WTC11 (cell line): ENCODE results near the gene LTA4H.

Source experiments
- CREB1 ChIP-seq: sonication (generic); formaldehyde crosslinking; IDR thresholded peaks from 2 replicates; pipeline ENCODE4 v1.8.0; 2023; ENCODE audit warnings: mild to moderate bottlenecking, missing genetic modification reagents
- ESRRA ChIP-seq: sonication (generic); formaldehyde crosslinking; IDR thresholded peaks from 2 replicates; pipeline ENCODE4 v1.8.1; 2022; ENCODE audit warnings: mild to moderate bottlenecking, missing genetic modification reagents, borderline replicate concordance
- JUN ChIP-seq: sonication (generic); formaldehyde crosslinking; IDR thresholded peaks from 2 replicates; pipeline ENCODE4 v1.8.0; 2023; ENCODE audit warnings: mild to moderate bottlenecking, missing genetic modification reagents
- KAT7 ChIP-seq: sonication (generic); formaldehyde crosslinking; IDR thresholded peaks from 2 replicates; pipeline ENCODE4 v1.8.1; 2023; ENCODE audit warnings: missing genetic modification reagents, mild to moderate bottlenecking, borderline replicate concordance
- SMAD3 ChIP-seq: sonication (generic); formaldehyde crosslinking; IDR thresholded peaks from 2 replicates; pipeline ENCODE4 v1.8.0; 2022; ENCODE audit warnings: missing genetic modification reagents, mild to moderate bottlenecking, borderline replicate concordance
- SP1 ChIP-seq: sonication (generic); formaldehyde crosslinking; conservative IDR thresholded peaks from 2 replicates; pipeline ENCODE4 v1.8.1; 2022; ENCODE audit warnings: missing genetic modification reagents
- ZNF232 ChIP-seq: sonication (generic); formaldehyde crosslinking; IDR thresholded peaks from 2 replicates; pipeline ENCODE4 v1.8.0; 2022; ENCODE audit warnings: mild to moderate bottlenecking, missing genetic modification reagents
- TF ChIP-seq, protein P1 (sequence below): fragments of 200-600 bp; IDR thresholded peaks from 2 replicates; pipeline ENCODE4 v1.8.0; 2022; ENCODE audit warnings: antibody characterized with exemption
- TF ChIP-seq, protein P2 (sequence below): sonication (generic); formaldehyde crosslinking; IDR thresholded peaks from 2 replicates; pipeline ENCODE4 v1.8.1; 2023; ENCODE audit warnings: mild to moderate bottlenecking, moderate library complexity, missing genetic modification reagents
- TF ChIP-seq, protein P3 (sequence below): sonication (generic); formaldehyde crosslinking; IDR thresholded peaks from 2 replicates; pipeline ENCODE4 v1.8.0; 2022; ENCODE audit warnings: mild to moderate bottlenecking, missing genetic modification reagents
- TF ChIP-seq, protein P4 (sequence below): sonication (generic); formaldehyde crosslinking; IDR thresholded peaks from 2 replicates; pipeline ENCODE4 v1.8.0; 2022; ENCODE audit warnings: missing genetic modification reagents
- TF ChIP-seq, protein P5 (sequence below): fragments of 250-450 bp; sonication (Bioruptor Pico); IDR thresholded peaks from 2 replicates; pipeline ENCODE4 v2.1.2; 2022; ENCODE audit warnings: mild to moderate bottlenecking, moderate library complexity

DNA sequence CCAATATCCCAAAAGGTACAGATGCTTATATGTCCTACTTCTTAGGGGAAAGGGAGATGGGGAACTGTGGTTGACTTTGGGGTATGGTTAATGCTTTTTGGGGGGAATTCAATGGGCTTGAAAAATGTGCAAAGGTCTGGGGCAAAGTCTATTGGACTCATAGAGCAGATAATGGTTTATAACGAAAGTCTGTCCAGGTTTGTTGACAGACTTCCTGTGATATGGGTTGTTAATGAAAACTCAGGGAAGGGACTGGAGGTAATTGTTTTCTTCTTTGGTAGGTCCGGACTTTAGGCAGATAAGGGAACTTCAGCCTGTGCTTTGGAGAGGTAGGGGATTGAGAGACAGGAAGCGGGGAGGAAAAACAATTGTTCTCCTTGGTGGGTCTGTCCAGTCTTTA, 46.2 kb upstream of the LTA4H start:
- TF ChIP-seq, protein P1, sequence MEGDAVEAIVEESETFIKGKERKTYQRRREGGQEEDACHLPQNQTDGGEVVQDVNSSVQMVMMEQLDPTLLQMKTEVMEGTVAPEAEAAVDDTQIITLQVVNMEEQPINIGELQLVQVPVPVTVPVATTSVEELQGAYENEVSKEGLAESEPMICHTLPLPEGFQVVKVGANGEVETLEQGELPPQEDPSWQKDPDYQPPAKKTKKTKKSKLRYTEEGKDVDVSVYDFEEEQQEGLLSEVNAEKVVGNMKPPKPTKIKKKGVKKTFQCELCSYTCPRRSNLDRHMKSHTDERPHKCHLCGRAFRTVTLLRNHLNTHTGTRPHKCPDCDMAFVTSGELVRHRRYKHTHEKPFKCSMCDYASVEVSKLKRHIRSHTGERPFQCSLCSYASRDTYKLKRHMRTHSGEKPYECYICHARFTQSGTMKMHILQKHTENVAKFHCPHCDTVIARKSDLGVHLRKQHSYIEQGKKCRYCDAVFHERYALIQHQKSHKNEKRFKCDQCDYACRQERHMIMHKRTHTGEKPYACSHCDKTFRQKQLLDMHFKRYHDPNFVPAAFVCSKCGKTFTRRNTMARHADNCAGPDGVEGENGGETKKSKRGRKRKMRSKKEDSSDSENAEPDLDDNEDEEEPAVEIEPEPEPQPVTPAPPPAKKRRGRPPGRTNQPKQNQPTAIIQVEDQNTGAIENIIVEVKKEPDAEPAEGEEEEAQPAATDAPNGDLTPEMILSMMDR, result no peak
- TF ChIP-seq, protein P2, sequence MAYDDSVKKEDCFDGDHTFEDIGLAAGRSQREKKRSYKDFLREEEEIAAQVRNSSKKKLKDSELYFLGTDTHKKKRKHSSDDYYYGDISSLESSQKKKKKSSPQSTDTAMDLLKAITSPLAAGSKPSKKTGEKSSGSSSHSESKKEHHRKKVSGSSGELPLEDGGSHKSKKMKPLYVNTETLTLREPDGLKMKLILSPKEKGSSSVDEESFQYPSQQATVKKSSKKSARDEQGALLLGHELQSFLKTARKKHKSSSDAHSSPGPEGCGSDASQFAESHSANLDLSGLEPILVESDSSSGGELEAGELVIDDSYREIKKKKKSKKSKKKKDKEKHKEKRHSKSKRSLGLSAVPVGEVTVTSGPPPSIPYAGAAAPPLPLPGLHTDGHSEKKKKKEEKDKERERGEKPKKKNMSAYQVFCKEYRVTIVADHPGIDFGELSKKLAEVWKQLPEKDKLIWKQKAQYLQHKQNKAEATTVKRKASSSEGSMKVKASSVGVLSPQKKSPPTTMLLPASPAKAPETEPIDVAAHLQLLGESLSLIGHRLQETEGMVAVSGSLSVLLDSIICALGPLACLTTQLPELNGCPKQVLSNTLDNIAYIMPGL (CRISPR knock-in tag), result no peak
- TF ChIP-seq KAT7 (CRISPR knock-in tag), result no peak
- no peak for TF ChIP-seq ESRRA (CRISPR knock-in tag)
- no peak for TF ChIP-seq ZNF232 (CRISPR knock-in tag)
- TF ChIP-seq, protein P3, sequence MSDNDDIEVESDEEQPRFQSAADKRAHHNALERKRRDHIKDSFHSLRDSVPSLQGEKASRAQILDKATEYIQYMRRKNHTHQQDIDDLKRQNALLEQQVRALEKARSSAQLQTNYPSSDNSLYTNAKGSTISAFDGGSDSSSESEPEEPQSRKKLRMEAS (CRISPR knock-in tag), result no peak
- TF ChIP-seq, protein P4, sequence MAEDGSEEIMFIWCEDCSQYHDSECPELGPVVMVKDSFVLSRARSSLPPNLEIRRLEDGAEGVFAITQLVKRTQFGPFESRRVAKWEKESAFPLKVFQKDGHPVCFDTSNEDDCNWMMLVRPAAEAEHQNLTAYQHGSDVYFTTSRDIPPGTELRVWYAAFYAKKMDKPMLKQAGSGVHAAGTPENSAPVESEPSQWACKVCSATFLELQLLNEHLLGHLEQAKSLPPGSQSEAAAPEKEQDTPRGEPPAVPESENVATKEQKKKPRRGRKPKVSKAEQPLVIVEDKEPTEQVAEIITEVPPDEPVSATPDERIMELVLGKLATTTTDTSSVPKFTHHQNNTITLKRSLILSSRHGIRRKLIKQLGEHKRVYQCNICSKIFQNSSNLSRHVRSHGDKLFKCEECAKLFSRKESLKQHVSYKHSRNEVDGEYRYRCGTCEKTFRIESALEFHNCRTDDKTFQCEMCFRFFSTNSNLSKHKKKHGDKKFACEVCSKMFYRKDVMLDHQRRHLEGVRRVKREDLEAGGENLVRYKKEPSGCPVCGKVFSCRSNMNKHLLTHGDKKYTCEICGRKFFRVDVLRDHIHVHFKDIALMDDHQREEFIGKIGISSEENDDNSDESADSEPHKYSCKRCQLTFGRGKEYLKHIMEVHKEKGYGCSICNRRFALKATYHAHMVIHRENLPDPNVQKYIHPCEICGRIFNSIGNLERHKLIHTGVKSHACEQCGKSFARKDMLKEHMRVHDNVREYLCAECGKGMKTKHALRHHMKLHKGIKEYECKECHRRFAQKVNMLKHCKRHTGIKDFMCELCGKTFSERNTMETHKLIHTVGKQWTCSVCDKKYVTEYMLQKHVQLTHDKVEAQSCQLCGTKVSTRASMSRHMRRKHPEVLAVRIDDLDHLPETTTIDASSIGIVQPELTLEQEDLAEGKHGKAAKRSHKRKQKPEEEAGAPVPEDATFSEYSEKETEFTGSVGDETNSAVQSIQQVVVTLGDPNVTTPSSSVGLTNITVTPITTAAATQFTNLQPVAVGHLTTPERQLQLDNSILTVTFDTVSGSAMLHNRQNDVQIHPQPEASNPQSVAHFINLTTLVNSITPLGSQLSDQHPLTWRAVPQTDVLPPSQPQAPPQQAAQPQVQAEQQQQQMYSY (CRISPR knock-in tag), result no peak
- no peak for TF ChIP-seq CREB1 (CRISPR knock-in tag)
- no peak for TF ChIP-seq SP1 (CRISPR knock-in tag)
- TF ChIP-seq SMAD3 (CRISPR knock-in tag), result no peak
- TF ChIP-seq, protein P5, sequence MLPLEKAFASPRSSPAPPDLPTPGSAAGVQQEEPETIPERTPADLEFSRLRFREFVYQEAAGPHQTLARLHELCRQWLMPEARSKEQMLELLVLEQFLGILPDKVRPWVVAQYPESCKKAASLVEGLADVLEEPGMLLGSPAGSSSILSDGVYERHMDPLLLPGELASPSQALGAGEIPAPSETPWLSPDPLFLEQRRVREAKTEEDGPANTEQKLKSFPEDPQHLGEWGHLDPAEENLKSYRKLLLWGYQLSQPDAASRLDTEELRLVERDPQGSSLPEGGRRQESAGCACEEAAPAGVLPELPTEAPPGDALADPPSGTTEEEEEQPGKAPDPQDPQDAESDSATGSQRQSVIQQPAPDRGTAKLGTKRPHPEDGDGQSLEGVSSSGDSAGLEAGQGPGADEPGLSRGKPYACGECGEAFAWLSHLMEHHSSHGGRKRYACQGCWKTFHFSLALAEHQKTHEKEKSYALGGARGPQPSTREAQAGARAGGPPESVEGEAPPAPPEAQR, result no peak
- no peak for TF ChIP-seq JUN (CRISPR knock-in tag)
